H1 (cell line): ENCODE data around the gene LYPD3. TPM values are rescaled to one million over a fixed set of nuclear protein-coding genes. Genes with fewer than 3 reads are reported as not detected.

ENCODE experiments used
- CTCF ChIA-PET: fragments of 300-600 bp; sonication (Branson Sonifier 250); formaldehyde crosslinking; loops from one replicate; lab custom pipeline; 2021; ENCODE audit not compliant: partially characterized antibody; lab: Charles Lee
- POLR2A ChIA-PET: fragments of 300-600 bp; sonication (Branson Sonifier 250); formaldehyde crosslinking; loops from one replicate; lab custom pipeline; 2021; ENCODE audit warnings: inconsistent platforms; ENCODE audit not compliant: partially characterized antibody; lab: Charles Lee
- DNase-seq, 2 experiments: peaks; one replicate each; pipeline versions ENCODE4 v3.0.0 to v3.0.0-alpha.2; 2010 to 2022; ENCODE audit warnings: low spot score in 2 of 2, low read depth in 1 of 2, mixed read lengths in 1 of 2
- FAIRE-seq: peaks from 2 replicates; lab custom pipeline; 2011; peaks lifted over from hg19 to GRCh38; lab: Jason Lieb, UNC
- H2AFZ ChIP-seq: 2 replicates; pipeline ENCODE4 v1.8.1; 2012; ENCODE audit warnings: low read length, inconsistent platforms
- H2AK5ac ChIP-seq: 2 replicates; pipeline ENCODE4 v1.6.1; 2013; ENCODE audit warnings: low read depth, low read length
- H2BK120ac ChIP-seq: replicated peaks from 2 replicates; pipeline ENCODE3; 2013; ENCODE audit warnings: low read depth, low read length, inconsistent platforms
- H2BK12ac ChIP-seq: 2 replicates; pipeline ENCODE4 v1.6.1; 2013; ENCODE audit warnings: low read depth, low read length
- H2BK15ac ChIP-seq: 2 replicates; pipeline ENCODE4 v1.6.1; 2013; ENCODE audit warnings: low read length
- H2BK20ac ChIP-seq: 2 replicates; pipeline ENCODE4 v1.6.1; 2013; ENCODE audit warnings: low read length
- H2BK5ac ChIP-seq: 2 replicates; pipeline ENCODE4 v1.6.1; 2013; ENCODE audit warnings: low read depth, low read length
- H3K14ac ChIP-seq: 2 replicates; pipeline ENCODE4 v1.6.1; 2013; ENCODE audit warnings: inconsistent platforms; ENCODE audit not compliant: insufficient read length
- H3K18ac ChIP-seq: 2 replicates; pipeline ENCODE4 v1.6.1; 2013; ENCODE audit warnings: low read length; ENCODE audit errors: extremely low read depth
- H3K23ac ChIP-seq: 2 replicates; pipeline ENCODE4 v1.6.1; 2013; ENCODE audit warnings: inconsistent platforms; ENCODE audit not compliant: insufficient read length
- H3K23me2 ChIP-seq: 2 replicates; pipeline ENCODE4 v1.6.1; 2013; ENCODE audit warnings: low read depth, low read length
- H3K27ac ChIP-seq: 2 replicates; pipeline ENCODE4 v1.6.1; 2011; ENCODE audit warnings: low read depth, low read length, inconsistent platforms
- H3K27me3 ChIP-seq, 4 experiments: replicated peaks in 1 of 4; 1 replicate in 1 of 4; 2 replicates in 3 of 4; pipeline versions ENCODE4 v1.6.1 to v1.8.1; 2011 to 2013; ENCODE audit warnings: low read length in 3 of 4, mild to moderate bottlenecking in 3 of 4, inconsistent platforms in 2 of 4, mixed read lengths in 2 of 4, moderate library complexity in 1 of 4; ENCODE audit not compliant: control insufficient read depth in 3 of 4, insufficient read depth in 3 of 4; ENCODE audit errors: extremely low read depth in 1 of 4
- H3K36me3 ChIP-seq, 4 experiments: 2 replicates each; pipeline versions ENCODE4 v1.6.1 to v1.8.1; 2011 to 2013; ENCODE audit warnings: mild to moderate bottlenecking in 4 of 4, low read length in 3 of 4, moderate library complexity in 2 of 4, control low read depth in 1 of 4, inconsistent platforms in 1 of 4; ENCODE audit not compliant: insufficient read depth in 4 of 4, control insufficient read depth in 2 of 4
- H3K4ac ChIP-seq: replicated peaks from 2 replicates; pipeline ENCODE3; 2013; ENCODE audit warnings: low read length, low read depth, mixed read lengths, inconsistent platforms; ENCODE audit not compliant: insufficient read length
- H3K4me1 ChIP-seq, 4 experiments: replicated peaks in 1 of 4; 1 replicate in 1 of 4; 2 replicates in 3 of 4; pipeline versions ENCODE4 v1.6.1 to v1.8.1; 2011 to 2013; ENCODE audit warnings: low read length in 3 of 4, inconsistent platforms in 2 of 4, mixed read lengths in 1 of 4; ENCODE audit not compliant: insufficient read depth in 4 of 4, control insufficient read depth in 3 of 4
- H3K4me2 ChIP-seq, 2 experiments: 2 replicates each; pipeline versions ENCODE4 v1.6.1 to v1.8.1; 2011 to 2013; ENCODE audit warnings: low read depth in 2 of 2, low read length in 2 of 2, control low read depth in 1 of 2, inconsistent platforms in 1 of 2, mild to moderate bottlenecking in 1 of 2; ENCODE audit not compliant: insufficient read depth in 1 of 2
- H3K4me3 ChIP-seq, 4 experiments: fragments of 200-600, 300-600 bp in 1 of 4; sonication (generic), shearing (Covaris generic), sonication (Bioruptor Twin) in 1 of 4; 2 replicates each; pipeline versions ENCODE4 v1.5.1 to v1.8.1; 2011 to 2016; ENCODE audit warnings: low read length in 4 of 4, low read depth in 3 of 4, control low read depth in 2 of 4, inconsistent platforms in 2 of 4, mild to moderate bottlenecking in 2 of 4, mixed read lengths in 1 of 4, moderate library complexity in 1 of 4; ENCODE audit not compliant: insufficient read depth in 2 of 4; ENCODE audit errors: extremely low read depth in 1 of 4
- H3K56ac ChIP-seq: replicated peaks from 2 replicates; pipeline ENCODE3; 2013; ENCODE audit warnings: low read depth, mild to moderate bottlenecking, mixed read lengths, low read length, inconsistent platforms; ENCODE audit not compliant: insufficient read length
- H3K79me1 ChIP-seq: 2 replicates; pipeline ENCODE4 v1.6.1; 2013; ENCODE audit warnings: low read depth, low read length, control low read depth
- H3K79me2 ChIP-seq, 2 experiments: 2 replicates each; pipeline versions ENCODE4 v1.6.1 to v1.8.1; 2012 to 2013; ENCODE audit warnings: low read length in 2 of 2, mild to moderate bottlenecking in 2 of 2, inconsistent platforms in 1 of 2; ENCODE audit not compliant: insufficient read depth in 2 of 2, control insufficient read depth in 1 of 2
- H3K9ac ChIP-seq, 4 experiments: replicated peaks in 1 of 4; 1 replicate in 1 of 4; 2 replicates in 3 of 4; pipeline versions ENCODE4 v1.6.1 to v1.8.1; 2011 to 2013; ENCODE audit warnings: low read depth in 3 of 4, low read length in 3 of 4, control low read depth in 2 of 4, mild to moderate bottlenecking in 2 of 4, moderate library complexity in 2 of 4, inconsistent platforms in 1 of 4; ENCODE audit errors: extremely low read depth in 1 of 4
- H3K9me3 ChIP-seq, 2 experiments: 2 replicates each; pipeline versions ENCODE4 v1.6.1 to v1.8.1; 2012 to 2013; ENCODE audit warnings: mild to moderate bottlenecking in 2 of 2, moderate library complexity in 2 of 2, control low read depth in 1 of 2, inconsistent platforms in 1 of 2, low read depth in 1 of 2, low read length in 1 of 2, mixed read lengths in 1 of 2; ENCODE audit not compliant: insufficient read depth in 2 of 2
- H4K20me1 ChIP-seq, 2 experiments: replicated peaks in 1 of 2; 2 replicates each; pipeline versions ENCODE3 to v1.8.1; 2011 to 2013; ENCODE audit warnings: inconsistent platforms in 2 of 2, low read length in 2 of 2, mild to moderate bottlenecking in 1 of 2; ENCODE audit not compliant: insufficient read depth in 2 of 2, control insufficient read depth in 1 of 2
- H4K5ac ChIP-seq: 2 replicates; pipeline ENCODE4 v1.6.1; 2013; ENCODE audit warnings: low read length, low read depth, mixed read lengths, inconsistent platforms; ENCODE audit not compliant: insufficient read length
- H4K8ac ChIP-seq: 2 replicates; pipeline ENCODE4 v1.8.0; 2013; ENCODE audit warnings: mild to moderate bottlenecking, moderate library complexity, low read length, inconsistent platforms; ENCODE audit not compliant: insufficient read depth; ENCODE audit errors: extremely low read depth
- H4K91ac ChIP-seq: replicated peaks from 2 replicates; pipeline ENCODE3; 2013; ENCODE audit warnings: low read length, mixed read lengths, inconsistent platforms; ENCODE audit not compliant: insufficient read length
- BRCA1 ChIP-seq: IDR thresholded peaks from 2 replicates; pipeline ENCODE4 v1.6.1; 2012; ENCODE audit warnings: low read depth, low read length, improper control_type of control experiment
- CTBP2 ChIP-seq: IDR thresholded peaks from 2 replicates; pipeline ENCODE4 v1.7.0; 2011; ENCODE audit warnings: borderline replicate concordance, mild to moderate bottlenecking, moderate library complexity, mixed read lengths, low read length; ENCODE audit not compliant: insufficient read depth, insufficient read length
- PHF8 ChIP-seq: fragments of 200-600 bp; sonication (generic); conservative IDR thresholded peaks from 2 replicates; pipeline ENCODE4 v1.7.1; 2012; ENCODE audit warnings: low read depth, mild to moderate bottlenecking, inconsistent platforms, low read length, moderate library complexity
- POU5F1 ChIP-seq: IDR thresholded peaks from 2 replicates; pipeline ENCODE4 v1.6.1; 2011; ENCODE audit warnings: low read depth, mild to moderate bottlenecking, low read length, moderate library complexity
- RAD21 ChIP-seq, 2 experiments: IDR thresholded peaks in 1 of 2; conservative IDR thresholded peaks in 1 of 2; 2 replicates each; pipeline ENCODE4 v1.6.1; 2011; ENCODE audit warnings: low read depth in 2 of 2, low read length in 2 of 2, improper control_type of control experiment in 1 of 2, inconsistent platforms in 1 of 2, mild to moderate bottlenecking in 1 of 2, moderate library complexity in 1 of 2
- whole genome bisulfite sequencing, 2 experiments: shearing (Covaris generic) in 1 of 2; methylation state at CpG; one replicate each; pipeline versions ENCODE4 v1.1.6 to v1.1.7; 2013 to 2015; ENCODE audit warnings: low lambda C conversion rate in 2 of 2, mixed read lengths in 2 of 2, inconsistent platforms in 1 of 2, low coverage in 1 of 2, missing lambda C conversion rate in 1 of 2; ENCODE audit not compliant: insufficient replicate concordance in 2 of 2, insufficient coverage in 1 of 2, insufficient read length in 1 of 2; ENCODE audit errors: extremely low coverage in 1 of 2, missing lambda C conversion rate in 1 of 2; 5-methylcytosine and 5-hydroxymethylcytosine counted together
- polyA plus RNA-seq, 7 experiments: library from polyadenylated mRNA; depleted of rRNA in 3 of 7; stranded (reverse) in 5 of 7; unstranded in 2 of 7; fragments of >200 nt in 5 of 7; fragments of 200-250 nt in 2 of 7; gene quantifications; 1 replicate in 5 of 7; 2 replicates in 1 of 7; 4 replicates in 1 of 7; pipeline versions ENCODE4 v1.2.1 to v1.2.3, GENCODE V29; 2011 to 2013; ENCODE audit warnings: missing spikeins in 2 of 7, mixed read lengths in 2 of 7
- total RNA-seq: library from RNA; stranded (reverse); fragmentation: NEBNext Ultra II Directional; extraction: Animal tissue kit (Norgen Biotek cat#: 25700); gene quantifications from 2 replicates; pipeline ENCODE4 v1.2.1, GENCODE V29; 2021

Gene LYPD3
- total and polyA plus RNA-seq, 2 of the 8 experiments (the other 6 are each of a cell fraction or from before 2014, with no cell fraction given): 4.1 to 16.4 TPM

GRCh38 chr19:43479961-43480561 is 14.7 kb upstream of the LYPD3 start:
- H3K9me3 ChIP-seq: no peaks in the 10 kb centered on the region
- POLR2A ChIA-PET: interaction anchor here (0.6 kb wide), 1 partner anchor 21 kb away, joined by 3 read pairs; no protein-coding TSS in a partner anchor

More at GRCh38 chr19:43479961-43480561, 14.7 kb upstream of the LYPD3 start:
- Histone ChIP-seq H3K79me1 (no peaks in the 10 kb centered on the region), H3K4me2 (no peak overlapping the region), H2BK20ac (no peak overlapping the region), H3K23me2 (0 out of 2 replicates have a peak, but pooled peaks cover 3% of the 10 kb centered on the region), H2BK12ac (no peak overlapping the region), H3K9ac (no peak overlapping the region), H3K56ac (no peak overlapping the region), H3K18ac (no peak overlapping the region), H2AFZ (no peak overlapping the region), H3K27me3 (no peaks in the 10 kb centered on the region), H4K5ac (no peak overlapping the region), H3K23ac (no peak overlapping the region), H4K20me1 (no peaks in the 10 kb centered on the region), H3K14ac (no peak overlapping the region), H4K91ac (no peak overlapping the region), H3K4me3 (no peak overlapping the region), H2BK120ac (no peak overlapping the region), H2BK5ac (no peak overlapping the region), H3K4me1 (no peaks in the 10 kb centered on the region; a peak in 2 of 7 replicates), H4K8ac (no peak overlapping the region), H3K27ac (no peak overlapping the region), H2BK15ac (no peak overlapping the region), H3K36me3 (no peaks in the 10 kb centered on the region), H3K79me2 (no peaks in the 10 kb centered on the region), H3K4ac (no peak overlapping the region), H2AK5ac (no peak overlapping the region)
- TF ChIP-seq CTBP2: no peak
- no peak for TF ChIP-seq BRCA1
- TF ChIP-seq PHF8: no peak
- no peak for TF ChIP-seq RAD21 (IDR thresholded peaks at IDR 0.05 in 1 of 2, conservative IDR thresholded peaks at IDR 0.05 in 1 of 2; ENCODE audit: low read depth in 2 of 2, low read length in 2 of 2)
- no peak for TF ChIP-seq POU5F1
- FAIRE-seq (no peak), DNase-seq (no peak)
- WGBS, 2 experiments: 90% methylated on average over 4 of the region's 4 CpGs; no CpG with 5 or more reads in 1 of the 2 experiments
- CTCF ChIA-PET: interaction anchor here (0.5 to 2.6 kb wide), 8 partner anchors 15 to 608 kb away, joined by 3 to 9 read pairs (median 3); partner anchors contain the start of gene LYPD3
